H54 (cell line): Measurements from ENCODE around the gene FGF12.
"Not testable (repeated sequence)": the region's sequence is repeated elsewhere in the genome, so short reads cannot be mapped to it uniquely, and the experiment has no call there.

Source experiments
- DNase-seq: peaks from one replicate; pipeline ENCODE4 v3.0.0; 2011; ENCODE audit warnings: low spot score, mixed read lengths; ENCODE audit not compliant: insufficient read length
- FAIRE-seq: peaks from 3 replicates; lab custom pipeline; 2011; peaks lifted over from hg19 to GRCh38; lab: Jason Lieb, UNC
- POLR2A ChIP-seq: IDR thresholded peaks from 2 replicates; pipeline ENCODE4 v1.6.1; 2011; ENCODE audit warnings: low read depth, mild to moderate bottlenecking, low read length

The FGF12 gene

DNA sequence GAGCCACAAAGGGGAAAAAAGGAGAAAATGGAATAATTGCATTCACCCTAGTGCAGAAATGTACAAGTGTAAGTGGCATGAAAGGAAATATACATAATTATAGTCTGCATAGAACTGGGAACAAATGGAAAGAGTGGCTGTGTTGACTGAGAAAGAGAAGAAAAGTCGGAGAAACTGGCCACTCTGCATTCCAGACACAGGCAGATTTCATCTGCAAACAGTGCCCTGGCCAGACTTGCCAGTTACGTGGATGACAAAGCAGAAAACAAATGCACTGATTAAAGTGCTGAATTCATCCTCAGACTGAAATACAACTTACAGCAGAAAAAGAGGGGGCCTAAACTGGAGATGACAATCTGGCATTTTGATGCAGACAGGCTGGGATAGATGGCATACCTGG is 129.8 kb downstream of the FGF12 start:
- no peak for DNase-seq
- TF ChIP-seq POLR2A = no peak
- no peak for FAIRE-seq

DNA sequence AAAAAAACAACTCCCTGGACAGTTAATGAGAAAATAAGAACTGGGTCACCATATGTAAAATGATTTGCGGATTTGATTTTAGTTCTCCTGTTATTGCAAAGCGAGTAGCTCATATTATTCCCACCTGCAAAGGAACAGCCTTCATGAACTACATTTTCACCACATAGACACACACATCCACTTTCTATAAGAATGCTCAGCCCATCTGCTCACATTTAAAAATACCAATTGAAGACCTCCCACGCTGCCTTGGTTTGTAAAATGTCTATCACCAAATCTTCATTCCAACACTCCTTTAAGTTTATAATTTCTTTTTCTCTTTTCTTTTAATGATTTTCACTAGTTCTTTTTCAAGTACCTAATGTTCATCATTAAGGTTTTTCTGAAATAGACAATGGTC is 148.6 kb downstream of the FGF12 start:
- DNase-seq (no peak), FAIRE-seq (no peak)
- TF ChIP-seq POLR2A = no peak

DNA sequence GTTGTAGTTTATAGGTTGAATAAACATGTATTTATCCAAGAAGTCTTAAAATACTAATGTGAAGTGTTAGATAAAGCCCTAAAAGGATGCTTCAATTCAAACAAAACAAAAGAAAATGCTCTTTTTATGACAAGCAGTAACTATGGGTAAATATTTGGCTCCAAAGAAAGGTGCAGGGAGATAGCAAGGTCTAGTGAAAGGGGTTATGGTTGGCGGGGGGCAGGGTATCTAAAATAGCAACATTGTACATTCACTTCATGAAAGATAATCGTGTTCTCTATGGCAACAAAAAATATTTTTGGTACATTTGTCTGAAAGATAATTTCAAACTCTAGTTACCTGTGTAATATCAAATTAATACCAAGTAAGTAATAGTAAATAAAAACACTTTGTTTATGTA is 149.5 kb downstream of the FGF12 start:
- FAIRE-seq = no peak
- TF ChIP-seq POLR2A = no peak

DNA sequence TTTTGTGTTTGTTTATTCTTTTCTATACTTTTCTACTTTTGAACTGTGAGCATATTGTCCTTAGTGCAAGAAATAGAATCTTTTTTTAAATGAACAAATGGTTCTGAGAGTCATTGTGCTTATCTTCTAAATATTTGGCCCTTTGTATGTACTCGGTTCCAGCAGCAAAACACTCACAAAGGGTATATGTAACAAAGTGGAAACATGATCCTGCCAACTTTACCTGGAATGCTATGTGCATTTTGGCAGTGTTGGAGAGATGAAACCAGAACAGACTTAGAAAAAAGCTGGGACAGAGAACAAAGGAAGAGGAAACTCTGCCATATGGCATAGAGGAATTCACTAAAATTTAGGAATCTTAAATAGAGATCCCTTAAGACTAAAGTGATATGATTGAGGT is 150.1 kb downstream of the FGF12 start:
- no peak for TF ChIP-seq POLR2A
- DNase-seq (no peak), FAIRE-seq (no peak)

More for the DNA sequence above, 149.5 kb downstream of the FGF12 start:
- no peak for DNase-seq

DNA sequence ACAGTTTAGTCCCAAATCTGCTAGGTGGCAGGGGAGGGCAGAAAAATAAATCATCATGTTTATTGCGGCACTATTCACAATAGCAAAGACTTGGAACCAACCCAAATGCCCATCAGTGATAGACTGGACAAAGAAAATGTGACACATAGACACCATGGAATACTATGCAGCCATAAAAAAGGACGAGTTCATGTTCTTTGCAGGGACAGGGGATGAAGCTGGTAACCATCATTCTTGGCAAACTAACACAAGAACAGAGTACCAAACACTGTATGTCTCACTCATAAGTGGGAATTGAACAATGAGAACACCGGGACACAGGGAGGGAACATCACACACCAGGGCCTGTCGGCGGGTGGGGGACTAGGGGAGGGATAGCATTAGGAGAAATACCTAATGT is 150.6 kb downstream of the FGF12 start:
- not testable (repeated sequence) for DNase-seq

DNA sequence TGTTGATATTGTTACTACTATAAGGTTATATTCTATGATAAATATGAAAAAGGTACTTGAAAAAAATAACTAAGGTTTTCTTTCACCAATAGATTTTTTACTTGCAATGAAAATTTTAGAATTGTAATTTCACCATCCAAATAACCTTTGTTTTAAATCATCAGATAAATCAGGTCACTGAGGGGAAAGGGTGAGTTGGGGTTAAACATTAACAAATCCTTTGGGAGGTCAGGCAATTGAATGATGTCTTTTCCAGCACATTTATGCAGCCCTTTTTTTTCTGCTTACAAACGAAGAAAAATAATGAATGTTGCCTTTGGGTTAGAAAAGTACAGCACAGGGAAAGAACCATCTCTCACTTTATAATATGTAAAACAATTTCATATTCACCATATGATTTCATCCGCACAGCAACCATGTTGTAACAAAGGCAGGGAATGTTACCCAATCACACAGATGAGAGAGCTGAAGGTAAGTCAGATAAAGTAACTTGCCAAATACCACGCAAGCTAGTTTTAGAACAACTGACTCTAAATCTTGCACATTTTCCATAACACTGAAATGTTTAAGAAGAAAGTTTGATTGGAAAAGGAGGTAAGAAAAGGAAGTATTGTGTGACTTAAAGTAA is 151.3 kb downstream of the FGF12 start:
- TF ChIP-seq POLR2A = no peak
- no peak for DNase-seq
- no peak for FAIRE-seq

More for the DNA sequence above, 150.6 kb downstream of the FGF12 start:
- FAIRE-seq = not testable (repeated sequence)

DNA sequence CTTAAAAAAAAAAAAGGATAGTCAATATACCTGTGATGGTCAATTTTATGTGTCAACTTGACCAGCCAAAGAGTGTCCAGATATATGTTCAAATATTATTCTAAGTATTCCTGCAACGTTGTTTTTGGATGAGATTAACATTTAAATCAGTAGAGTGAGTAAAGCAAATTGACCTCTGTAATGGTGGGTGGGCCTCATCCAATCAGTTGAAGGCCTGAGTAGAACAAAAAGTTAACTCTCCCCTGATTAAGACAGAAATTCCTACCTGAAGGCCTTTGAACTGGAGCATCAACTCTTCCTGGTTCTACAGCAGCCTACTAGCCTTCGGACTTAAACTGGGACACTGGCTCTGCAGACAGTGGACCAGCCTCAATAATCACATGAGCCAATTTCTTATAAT is 154.1 kb downstream of the FGF12 start:
- no peak for DNase-seq
- TF ChIP-seq POLR2A = no peak
- FAIRE-seq = no peak

DNA sequence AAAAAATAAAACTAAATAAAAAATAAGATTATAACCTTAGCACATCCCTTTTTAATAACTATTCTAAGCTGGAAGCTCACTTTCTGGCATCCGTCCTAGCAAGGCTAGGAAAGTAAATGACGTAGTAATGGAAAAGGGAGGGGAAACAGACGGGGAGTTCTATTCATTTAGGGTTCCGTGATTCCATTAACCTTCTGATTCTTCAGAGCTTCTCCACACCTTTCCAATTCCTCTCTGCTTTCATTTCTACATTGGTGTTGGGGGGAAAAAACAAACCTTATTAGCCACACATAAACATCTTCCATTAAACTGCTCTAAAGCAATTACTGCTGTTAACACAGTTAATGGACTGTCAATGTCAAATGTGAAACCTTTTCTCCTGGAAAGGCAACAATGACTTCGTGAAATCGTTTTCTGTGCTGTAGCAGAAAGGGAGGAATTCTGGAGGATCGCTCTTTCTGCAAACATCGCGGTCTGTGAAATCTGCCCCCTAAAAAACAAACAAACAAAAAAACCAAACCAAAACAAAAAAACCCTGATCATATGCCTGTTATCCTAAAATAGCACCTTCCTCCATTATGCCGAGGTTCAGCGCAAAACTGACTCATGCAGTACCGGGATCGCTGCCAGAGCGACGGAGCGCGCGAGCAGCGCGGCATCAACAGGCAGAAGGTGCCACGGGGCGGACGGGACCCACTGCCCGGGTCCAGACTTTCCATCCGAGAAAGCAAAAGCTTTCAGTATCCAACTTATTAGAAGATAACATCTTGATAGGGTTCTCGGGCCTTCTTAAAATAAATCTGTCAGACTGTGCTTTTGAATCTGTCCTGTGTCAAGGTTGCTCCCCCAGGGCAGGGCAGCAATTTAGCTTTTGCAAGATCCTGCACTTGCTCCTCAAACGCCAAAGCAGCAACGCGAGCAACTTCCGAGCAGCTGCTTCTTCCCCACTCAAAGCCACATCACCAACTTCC is 156.2 kb downstream of the FGF12 start:
- peak; percentile 30 for DNase-seq
- peak; percentile 99 for FAIRE-seq
- TF ChIP-seq POLR2A = no peak

DNA sequence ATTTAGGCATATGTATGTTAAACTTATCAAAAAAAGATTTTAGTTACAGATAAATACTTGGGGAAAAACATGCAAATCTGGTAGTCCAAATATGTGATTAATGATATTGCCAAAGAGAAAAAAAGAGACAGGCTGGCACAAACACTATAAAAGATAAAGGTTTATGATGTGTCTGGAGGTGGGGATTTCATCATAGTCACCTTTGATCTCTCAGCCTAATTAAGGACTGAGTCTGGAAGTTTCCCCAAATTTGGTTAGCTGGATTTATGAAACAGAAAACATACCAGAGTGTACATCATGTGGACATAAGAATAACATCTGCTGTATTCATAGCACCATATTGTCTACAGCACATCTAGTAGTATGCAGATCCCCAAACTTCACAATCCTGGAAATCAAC is 157.0 kb downstream of the FGF12 start:
- FAIRE-seq (no peak), DNase-seq (no peak)
- TF ChIP-seq POLR2A = no peak

DNA sequence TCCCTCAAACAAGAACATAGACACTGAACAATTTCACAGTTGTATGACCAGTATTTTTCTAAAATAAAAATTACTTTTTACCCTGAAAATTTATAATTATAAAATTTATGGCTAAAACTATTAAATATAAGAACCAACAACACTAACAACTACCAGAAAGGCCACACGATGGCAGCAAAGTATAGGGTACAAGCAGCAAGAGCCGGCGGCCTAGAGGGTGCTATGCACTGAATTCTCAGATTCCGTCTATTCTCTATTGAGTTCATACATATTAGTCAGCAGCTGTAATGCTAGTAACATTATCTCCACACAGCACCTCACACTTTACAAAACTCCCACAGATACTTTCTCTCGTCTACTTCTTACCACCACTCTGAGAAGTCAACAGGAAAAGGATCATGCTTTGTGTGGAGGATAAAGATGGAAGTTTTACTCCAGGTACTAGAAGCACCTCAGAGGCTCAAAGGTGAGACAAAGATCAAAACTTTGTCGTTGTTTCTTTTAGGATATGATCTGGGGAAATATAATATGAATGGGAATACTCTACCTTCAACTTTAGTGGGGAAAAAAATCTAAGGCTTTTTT is 160.5 kb downstream of the FGF12 start:
- peak; percentile 23 for DNase-seq
- peak; percentile 99 for FAIRE-seq

DNA sequence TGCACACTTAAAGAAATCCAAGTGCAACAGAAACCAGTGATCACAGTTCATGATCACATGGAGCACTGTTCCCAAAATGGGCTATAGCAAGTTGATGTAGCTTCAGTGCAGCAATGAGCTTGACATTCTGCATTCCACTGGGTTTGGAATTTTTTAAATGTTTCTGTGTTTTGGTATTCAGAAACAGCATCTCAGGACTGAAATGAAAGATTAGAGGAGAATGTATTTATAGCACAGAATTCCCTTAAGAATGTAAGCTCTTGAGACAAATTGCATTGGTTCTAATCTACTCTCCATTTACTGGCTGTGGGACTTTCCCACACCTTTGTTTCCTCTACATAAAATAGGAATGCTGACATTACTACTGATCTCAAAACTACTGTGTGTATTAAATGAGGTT is 162.7 kb downstream of the FGF12 start:
- DNase-seq = no peak
- TF ChIP-seq POLR2A = no peak
- FAIRE-seq = no peak

More for the DNA sequence above, 160.5 kb downstream of the FGF12 start:
- no peak for TF ChIP-seq POLR2A

DNA sequence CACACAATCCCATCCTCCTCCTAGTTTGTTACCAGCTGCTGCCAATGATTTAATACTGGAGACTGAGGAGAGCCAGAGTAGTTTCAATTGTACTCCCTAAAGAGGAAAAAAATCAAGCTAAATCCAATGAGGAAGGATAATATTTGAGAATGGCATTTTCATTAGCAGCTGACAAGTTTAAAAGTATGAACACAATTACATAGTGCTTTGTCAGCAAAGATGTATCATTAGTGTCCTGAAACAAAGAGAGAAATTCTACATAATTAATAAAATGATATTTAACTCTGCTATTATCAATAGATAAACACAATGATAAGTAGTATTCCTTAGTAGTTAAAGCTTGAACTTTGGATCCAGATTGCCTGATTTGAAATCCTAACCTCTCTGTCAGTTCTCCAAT is 163.9 kb downstream of the FGF12 start:
- FAIRE-seq (no peak), DNase-seq (no peak)
- no peak for TF ChIP-seq POLR2A

DNA sequence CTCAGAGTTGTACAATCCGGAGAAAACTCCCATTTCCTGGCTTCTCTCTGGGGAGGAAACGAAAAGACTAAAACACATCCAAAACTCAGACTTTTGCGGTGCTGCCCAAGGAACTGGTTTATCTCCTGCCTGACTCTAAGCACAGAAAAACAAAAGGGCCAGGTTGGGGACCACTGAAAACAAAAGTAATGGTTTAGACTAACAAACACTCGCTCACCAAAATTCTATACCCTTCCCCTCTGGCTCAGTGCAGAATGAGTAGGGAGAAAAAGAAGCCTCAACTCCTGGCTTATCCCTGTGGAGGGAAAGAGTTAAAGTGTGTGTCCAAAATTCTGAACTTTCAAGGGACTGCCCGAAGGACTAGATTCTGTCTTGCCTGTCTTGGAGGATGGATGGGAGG is 173.6 kb downstream of the FGF12 start:
- no peak for DNase-seq
- no peak for TF ChIP-seq POLR2A
- FAIRE-seq = no peak

DNA sequence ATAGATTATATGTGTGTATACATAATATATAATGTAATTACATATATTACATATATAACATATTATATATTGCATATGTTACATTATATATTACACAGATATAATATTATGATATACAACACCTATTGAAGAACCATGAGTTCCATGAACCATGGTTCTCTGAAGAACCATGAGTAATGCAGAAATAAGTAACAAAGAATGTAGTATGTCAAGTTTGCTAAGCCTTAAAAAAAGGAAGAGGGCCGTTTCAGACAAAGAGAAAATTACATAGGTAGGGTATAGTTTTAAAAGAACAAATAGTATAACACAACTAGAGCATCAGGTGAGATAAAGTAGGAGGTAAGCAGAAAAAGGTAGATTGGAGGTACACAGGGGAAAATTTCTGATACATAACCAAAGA is 177.0 kb downstream of the FGF12 start:
- no peak for FAIRE-seq
- TF ChIP-seq POLR2A = no peak
- no peak for DNase-seq
